ENCODE data around the gene TAMALIN. TPM values are rescaled to one million over a fixed set of nuclear protein-coding genes. Genes with fewer than 3 reads are reported as not detected.

The TAMALIN gene
- total and polyA plus RNA-seq, 9 donors = 17.0 to 25.1 (median 19.0) TPM

DNA sequence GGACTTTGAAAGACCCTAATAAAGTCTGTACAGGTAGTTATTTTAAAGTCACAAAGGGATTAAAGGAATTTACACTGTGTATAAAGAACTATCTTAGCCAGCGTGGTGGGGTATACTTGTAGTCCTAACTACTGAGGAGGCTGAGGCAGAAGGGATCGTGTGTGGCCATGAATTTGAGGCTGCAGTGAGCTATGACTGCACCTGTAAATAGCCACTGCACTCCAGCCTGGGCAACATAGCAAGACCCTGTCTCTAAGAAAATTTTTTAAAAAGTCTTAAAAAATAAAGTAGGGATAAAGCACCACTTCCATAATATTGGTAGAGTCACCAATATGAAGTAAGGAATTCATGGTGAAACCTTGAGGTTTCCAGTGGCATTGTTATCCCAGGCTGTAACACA, 37.1 kb upstream of the TAMALIN start:
- no peaks in the 10 kb centered on the region for H3K27me3 ChIP-seq (ENCODE audit: control insufficient read depth, insufficient read depth, low read length)
- no peak for DNase-seq
- no peak overlapping the region for H3K27ac ChIP-seq (ENCODE audit: low read length)
- no peaks in the 10 kb centered on the region for H3K36me3 ChIP-seq (ENCODE audit: control insufficient read depth, insufficient read depth, low read length)
- no CpG with 5 or more reads among the region's 2 CpGs for WGBS (ENCODE audit: insufficient coverage)
- H3K9me3 ChIP-seq (replicated peaks; ENCODE audit: control insufficient read depth, low read depth, low read length) = no peaks in the 10 kb centered on the region
- H3K4me3 ChIP-seq (ENCODE audit: low read length) = no peak overlapping the region
- peaks cover 17% of the 10 kb centered on the region for H3K4me1 ChIP-seq (ENCODE audit: control insufficient read depth, insufficient read depth, low read length)

DNA sequence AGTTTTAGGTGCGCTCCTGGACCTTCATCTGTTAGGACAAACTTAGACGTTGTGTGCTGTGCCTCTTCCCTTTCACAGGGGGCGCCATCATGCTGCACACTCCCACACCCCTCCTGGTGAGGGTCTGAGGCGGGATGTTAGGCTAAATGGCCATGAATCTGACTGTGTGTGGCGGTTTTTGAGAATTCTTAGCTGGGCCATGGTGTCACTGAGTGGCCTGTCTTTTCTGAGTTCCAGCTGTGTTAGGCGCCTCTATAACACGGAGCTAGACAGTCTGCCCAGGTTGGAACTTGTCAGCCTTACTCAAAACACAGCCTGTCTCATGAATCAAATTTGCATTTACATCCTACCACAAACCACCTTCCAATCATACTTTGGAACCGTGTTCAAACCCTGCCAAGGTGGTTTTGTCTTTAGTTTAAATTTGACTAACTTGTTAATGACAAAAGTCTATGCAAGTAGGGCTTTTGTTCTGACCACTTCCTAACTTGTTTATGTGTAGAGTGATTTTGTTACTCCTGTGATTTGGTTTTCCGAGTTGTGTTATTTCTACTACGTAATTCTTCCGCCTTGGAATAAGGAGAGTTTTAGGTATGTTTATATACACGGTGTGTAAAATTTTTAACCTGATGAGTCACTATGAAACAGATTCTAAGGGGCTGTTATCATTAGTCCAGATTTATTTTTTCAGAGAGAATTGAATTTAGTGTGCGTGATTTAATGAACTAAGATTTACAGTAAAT, 35.7 kb upstream of the TAMALIN start:
- WGBS (ENCODE audit: insufficient coverage) = 55% methylated on average over 3 of the region's 13 CpGs
- peaks cover 18% of the 10 kb centered on the region for H3K4me1 ChIP-seq (ENCODE audit: control insufficient read depth, insufficient read depth, low read length)

DNA sequence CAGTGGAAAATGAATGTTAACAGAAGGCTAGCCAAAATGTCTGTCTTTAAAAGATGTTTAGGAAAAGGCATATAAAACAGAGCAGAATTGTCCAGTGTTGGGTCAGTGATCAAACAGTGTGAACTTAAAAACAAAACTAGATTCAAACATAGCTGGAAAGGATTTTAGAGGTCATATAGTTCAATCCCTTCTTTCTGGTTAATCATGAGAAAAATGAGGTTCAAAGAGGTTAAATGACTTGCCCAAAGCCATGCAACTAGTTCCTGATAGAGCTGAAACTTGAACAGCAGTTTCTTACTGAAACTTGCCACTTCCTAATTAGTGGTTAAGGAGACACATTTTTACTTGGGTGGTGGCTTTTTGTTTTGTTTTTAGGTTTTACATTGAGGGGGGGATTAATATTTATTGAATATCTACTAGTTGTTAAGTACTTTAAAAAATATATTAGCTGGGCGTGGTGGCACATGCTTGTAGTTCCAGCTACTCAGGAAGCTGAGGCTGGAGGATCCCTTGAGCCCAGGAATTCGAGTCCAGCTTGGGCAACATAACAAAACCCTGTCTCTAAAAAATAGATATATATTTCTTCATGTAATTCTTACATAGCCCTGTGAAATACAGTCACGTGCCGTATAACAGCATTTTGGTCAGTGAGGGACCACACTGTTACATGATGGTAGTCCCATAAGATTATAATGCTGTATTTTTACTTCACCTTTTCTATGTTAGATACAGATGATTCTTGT, 34.9 kb upstream of the TAMALIN start:
- DNase-seq = no peak
- Histone ChIP-seq H3K36me3 (ENCODE audit: control insufficient read depth, insufficient read depth, low read length) (peaks cover 16% of the 10 kb centered on the region), H3K27ac (ENCODE audit: low read length) (no peak overlapping the region), H3K4me1 (ENCODE audit: control insufficient read depth, insufficient read depth, low read length) (peaks cover 18% of the 10 kb centered on the region), H3K4me3 (ENCODE audit: low read length) (no peak overlapping the region), H3K27me3 (ENCODE audit: control insufficient read depth, insufficient read depth, low read length) (no peaks in the 10 kb centered on the region), H3K9me3 (replicated peaks; ENCODE audit: control insufficient read depth, low read depth, low read length) (no peaks in the 10 kb centered on the region)
- no CpG with 5 or more reads among the region's 4 CpGs for WGBS (ENCODE audit: insufficient coverage)

More for the DNA sequence above, 35.7 kb upstream of the TAMALIN start:
- no peaks in the 10 kb centered on the region for H3K27me3 ChIP-seq (ENCODE audit: control insufficient read depth, insufficient read depth, low read length)
- no peaks in the 10 kb centered on the region for H3K9me3 ChIP-seq (replicated peaks; ENCODE audit: control insufficient read depth, low read depth, low read length)
- no peak overlapping the region for H3K4me3 ChIP-seq (ENCODE audit: low read length)
- H3K36me3 ChIP-seq (ENCODE audit: control insufficient read depth, insufficient read depth, low read length) = peaks cover 8% of the 10 kb centered on the region
- H3K27ac ChIP-seq (ENCODE audit: low read length) = no peak overlapping the region
- no peak for DNase-seq

DNA sequence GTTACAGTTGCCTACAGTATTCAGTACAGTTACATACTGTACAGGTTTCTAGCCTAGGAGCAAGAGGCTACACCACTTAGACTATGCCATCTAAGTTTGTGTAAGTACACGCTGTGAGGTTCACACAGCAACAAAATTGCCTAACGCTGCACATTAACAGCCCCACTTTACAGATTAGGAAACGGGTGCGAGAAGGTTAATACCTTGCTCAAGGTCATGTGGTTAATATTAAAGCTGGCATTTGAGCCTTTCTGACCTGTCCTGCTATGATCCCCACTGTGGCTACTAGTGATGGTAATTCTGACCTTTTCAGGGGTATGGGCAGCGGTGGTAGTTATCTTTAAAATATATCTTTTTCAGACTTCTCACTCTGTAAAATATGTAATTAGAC, 34.3 kb upstream of the TAMALIN start:
- H3K4me1 ChIP-seq (ENCODE audit: control insufficient read depth, insufficient read depth, low read length) = peaks cover 18% of the 10 kb centered on the region
- WGBS (ENCODE audit: insufficient coverage) = no CpG with 5 or more reads among the region's 5 CpGs

GRCh38 chr12:51972849-51973273, 33.9 kb upstream of the TAMALIN start:
- Histone ChIP-seq H3K27me3 (ENCODE audit: control insufficient read depth, insufficient read depth, low read length) (no peaks in the 10 kb centered on the region), H3K4me1 (ENCODE audit: control insufficient read depth, insufficient read depth, low read length) (peaks cover 18% of the 10 kb centered on the region), H3K4me3 (ENCODE audit: low read length) (no peak overlapping the region), H3K27ac (ENCODE audit: low read length) (no peak overlapping the region), H3K9me3 (replicated peaks; ENCODE audit: control insufficient read depth, low read depth, low read length) (no peaks in the 10 kb centered on the region), H3K36me3 (ENCODE audit: control insufficient read depth, insufficient read depth, low read length) (peaks cover 20% of the 10 kb centered on the region)
- DNase-seq = peak; percentile 49
- 33% methylated on average over 1 of the region's 9 CpGs for WGBS (ENCODE audit: insufficient coverage)

More for the DNA sequence above, 34.3 kb upstream of the TAMALIN start:
- peaks cover 18% of the 10 kb centered on the region for H3K36me3 ChIP-seq (ENCODE audit: control insufficient read depth, insufficient read depth, low read length)
- DNase-seq = no peak
- H3K27ac ChIP-seq (ENCODE audit: low read length) = no peak overlapping the region
- no peaks in the 10 kb centered on the region for H3K27me3 ChIP-seq (ENCODE audit: control insufficient read depth, insufficient read depth, low read length)
- H3K9me3 ChIP-seq (replicated peaks; ENCODE audit: control insufficient read depth, low read depth, low read length) = no peaks in the 10 kb centered on the region
- no peak overlapping the region for H3K4me3 ChIP-seq (ENCODE audit: low read length)

- peaks cover 23% of the 10 kb centered on the region for H3K36me3 ChIP-seq (ENCODE audit: control insufficient read depth, insufficient read depth, low read length)
- peak; percentile 49 for DNase-seq
- peaks cover 18% of the 10 kb centered on the region for H3K4me1 ChIP-seq (ENCODE audit: control insufficient read depth, insufficient read depth, low read length)
- H3K27ac ChIP-seq (ENCODE audit: low read length) = no peak overlapping the region
- H3K9me3 ChIP-seq (replicated peaks; ENCODE audit: control insufficient read depth, low read depth, low read length) = no peaks in the 10 kb centered on the region
- WGBS (ENCODE audit: insufficient coverage) = no CpG with 5 or more reads among the region's 4 CpGs
- no peak overlapping the region for H3K4me3 ChIP-seq (ENCODE audit: low read length)
- no peaks in the 10 kb centered on the region for H3K27me3 ChIP-seq (ENCODE audit: control insufficient read depth, insufficient read depth, low read length)
These were observed 33.2 kb upstream of the TAMALIN start for GRCh38 chr12:51973560-51973959.

GRCh38 chr12:51974646-51975045, 32.1 kb upstream of the TAMALIN start:
- H3K27me3 ChIP-seq (ENCODE audit: control insufficient read depth, insufficient read depth, low read length) = no peaks in the 10 kb centered on the region
- H3K36me3 ChIP-seq (ENCODE audit: control insufficient read depth, insufficient read depth, low read length) = peaks cover 25% of the 10 kb centered on the region
- no peak overlapping the region for H3K4me3 ChIP-seq (ENCODE audit: low read length)
- H3K4me1 ChIP-seq (ENCODE audit: control insufficient read depth, insufficient read depth, low read length) = peaks cover 18% of the 10 kb centered on the region
- no peaks in the 10 kb centered on the region for H3K9me3 ChIP-seq (replicated peaks; ENCODE audit: control insufficient read depth, low read depth, low read length)
- H3K27ac ChIP-seq (ENCODE audit: low read length) = no peak overlapping the region
- no peak for DNase-seq
- 38% methylated on average over 2 of the region's 2 CpGs for WGBS (ENCODE audit: insufficient coverage)

DNA sequence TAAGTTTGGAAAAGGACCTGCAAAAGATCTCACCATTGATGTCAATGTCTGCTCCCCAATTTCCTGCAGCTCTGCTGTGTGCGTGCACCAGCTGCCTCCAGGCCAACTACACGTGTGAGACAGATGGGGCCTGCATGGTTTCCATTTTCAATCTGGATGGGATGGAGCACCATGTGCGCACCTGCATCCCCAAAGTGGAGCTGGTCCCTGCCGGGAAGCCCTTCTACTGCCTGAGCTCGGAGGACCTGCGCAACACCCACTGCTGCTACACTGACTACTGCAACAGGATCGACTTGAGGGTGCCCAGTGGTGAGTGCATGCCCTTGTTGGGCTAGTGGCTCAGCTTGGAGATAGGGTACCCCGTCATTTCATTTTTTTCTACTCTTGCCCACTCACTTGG, 31.6 kb upstream of the TAMALIN start:
- Histone ChIP-seq H3K27ac (ENCODE audit: low read length) (no peak overlapping the region), H3K4me3 (ENCODE audit: low read length) (no peak overlapping the region), H3K4me1 (ENCODE audit: control insufficient read depth, insufficient read depth, low read length) (peaks cover 18% of the 10 kb centered on the region), H3K9me3 (replicated peaks; ENCODE audit: control insufficient read depth, low read depth, low read length) (no peaks in the 10 kb centered on the region), H3K27me3 (ENCODE audit: control insufficient read depth, insufficient read depth, low read length) (no peaks in the 10 kb centered on the region), H3K36me3 (ENCODE audit: control insufficient read depth, insufficient read depth, low read length) (peaks cover 27% of the 10 kb centered on the region)
- no peak for DNase-seq
- 73% methylated on average over 6 of the region's 8 CpGs for WGBS (ENCODE audit: insufficient coverage)

DNA sequence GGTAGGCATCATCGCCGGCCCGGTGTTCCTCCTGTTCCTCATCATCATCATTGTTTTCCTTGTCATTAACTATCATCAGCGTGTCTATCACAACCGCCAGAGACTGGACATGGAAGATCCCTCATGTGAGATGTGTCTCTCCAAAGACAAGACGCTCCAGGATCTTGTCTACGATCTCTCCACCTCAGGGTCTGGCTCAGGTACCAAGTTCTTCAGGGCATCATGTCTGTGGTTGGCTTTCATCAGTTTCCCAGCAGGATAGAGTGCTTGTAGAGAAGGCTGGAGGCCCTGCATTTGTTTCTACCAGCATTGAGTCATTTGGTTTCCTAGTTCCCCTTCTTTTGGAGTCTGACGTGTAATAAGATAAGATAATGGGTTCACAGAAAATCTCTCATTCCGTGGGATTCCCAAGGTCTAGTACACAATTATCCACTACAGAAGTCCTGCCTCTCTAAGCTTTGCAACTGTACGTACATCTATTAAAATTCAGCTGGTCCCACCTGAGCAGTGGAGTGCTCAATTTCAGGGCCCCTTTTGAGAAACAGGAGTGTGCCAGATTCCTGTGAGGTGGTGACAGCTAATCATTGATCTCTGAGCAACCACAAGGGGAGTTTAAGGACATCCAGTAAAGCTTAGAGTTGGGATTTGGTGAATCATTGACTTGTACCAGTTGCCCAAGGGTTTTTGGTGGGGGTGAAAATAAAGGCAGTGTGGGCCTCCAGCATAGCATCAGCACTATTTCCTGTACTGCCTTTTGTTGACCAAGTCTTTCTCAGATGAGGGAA, 30.2 kb upstream of the TAMALIN start:
- 94% methylated on average over 6 of the region's 10 CpGs for WGBS (ENCODE audit: insufficient coverage)
- Histone ChIP-seq H3K4me3 (ENCODE audit: low read length) (no peak overlapping the region), H3K36me3 (ENCODE audit: control insufficient read depth, insufficient read depth, low read length) (peaks cover 37% of the 10 kb centered on the region)

DNA sequence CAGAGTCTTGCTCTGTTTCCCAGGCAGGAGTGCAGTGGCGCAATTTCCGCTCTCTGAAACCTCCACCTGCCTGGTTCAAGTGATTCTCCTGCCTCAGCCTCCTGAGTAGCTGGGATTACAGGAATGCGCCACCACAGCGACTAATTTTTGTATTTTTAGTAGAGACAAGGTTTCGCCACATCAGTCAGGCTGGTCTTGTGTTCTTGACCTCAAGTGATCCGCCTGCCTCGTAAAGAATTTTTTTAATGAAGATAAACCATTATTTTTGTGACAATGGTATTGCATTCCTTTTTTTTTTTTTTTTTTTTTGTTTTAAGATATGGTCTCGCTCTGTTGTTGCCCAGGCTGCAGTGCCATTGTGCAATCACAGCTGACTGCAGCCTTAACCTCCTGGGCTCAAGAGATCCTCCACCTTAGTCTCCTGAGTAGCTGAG, 29.4 kb upstream of the TAMALIN start:
- peaks cover 43% of the 10 kb centered on the region for H3K36me3 ChIP-seq (ENCODE audit: control insufficient read depth, insufficient read depth, low read length)

More for the DNA sequence above, 30.2 kb upstream of the TAMALIN start:
- no peaks in the 10 kb centered on the region for H3K9me3 ChIP-seq (replicated peaks; ENCODE audit: control insufficient read depth, low read depth, low read length)
- no peak for DNase-seq
- H3K4me1 ChIP-seq (ENCODE audit: control insufficient read depth, insufficient read depth, low read length) = peaks cover 18% of the 10 kb centered on the region
- no peak overlapping the region for H3K27ac ChIP-seq (ENCODE audit: low read length)
- no peaks in the 10 kb centered on the region for H3K27me3 ChIP-seq (ENCODE audit: control insufficient read depth, insufficient read depth, low read length)

More for the DNA sequence above, 29.4 kb upstream of the TAMALIN start:
- WGBS (ENCODE audit: insufficient coverage) = no CpG with 5 or more reads among the region's 8 CpGs
- Histone ChIP-seq H3K4me1 (ENCODE audit: control insufficient read depth, insufficient read depth, low read length) (peaks cover 18% of the 10 kb centered on the region), H3K9me3 (replicated peaks; ENCODE audit: control insufficient read depth, low read depth, low read length) (no peaks in the 10 kb centered on the region), H3K27me3 (ENCODE audit: control insufficient read depth, insufficient read depth, low read length) (no peaks in the 10 kb centered on the region), H3K4me3 (ENCODE audit: low read length) (no peak overlapping the region), H3K27ac (ENCODE audit: low read length) (no peak overlapping the region)
- DNase-seq = no peak
